Left ventricle myocardium inferior (tissue), 1 donor: Measurements from ENCODE around the gene ADAP2. TPM values are rescaled to one million over a fixed set of nuclear protein-coding genes. Genes with fewer than 3 reads are reported as not detected.

Source experiments
- DNase-seq: peaks from one replicate; pipeline ENCODE4 v3.0.0-alpha.2; 2020
- H3K27ac ChIP-seq: fragments of 200-600 bp; replicated peaks from 2 replicates; pipeline ENCODE4 v1.8.0; 2021
- H3K27me3 ChIP-seq: fragments of 200-600 bp; 2 replicates; pipeline ENCODE4 v1.8.0; 2021; ENCODE audit warnings: low read depth
- H3K36me3 ChIP-seq: fragments of 200-600 bp; 2 replicates; pipeline ENCODE4 v1.8.0; 2021
- H3K4me1 ChIP-seq: fragments of 200-600 bp; 2 replicates; pipeline ENCODE4 v1.8.0; 2021
- H3K4me3 ChIP-seq: fragments of 200-600 bp; 2 replicates; pipeline ENCODE4 v1.8.0; 2021; ENCODE audit warnings: mild to moderate bottlenecking, moderate library complexity
- H3K9me3 ChIP-seq: fragments of 200-600 bp; replicated peaks from 2 replicates; pipeline ENCODE4 v1.8.0; 2021
- intact Hi-C: fragments of 100-400 bp; cut with micrococcal nuclease; formaldehyde crosslinking; loops from one replicate; pipeline ENCODE4 v1.11.0; 2022
- long read RNA-seq: library from polyadenylated mRNA; unstranded; transcript quantifications from one replicate; pipeline ENCODE4 v2.0.0, GENCODE V29; 2021
- total RNA-seq: library from RNA; stranded (reverse); fragmentation: NEBNext Ultra II Directional; extraction: Animal tissue kit (Norgen Biotek cat#: 25700); gene quantifications from one replicate; pipeline ENCODE4 v1.2.1, GENCODE V29; 2021
- TF ChIP-seq, protein P1 (sequence below): fragments of 200-600 bp; IDR thresholded peaks from 2 replicates; pipeline ENCODE4 v1.8.0; 2021; ENCODE audit warnings: antibody characterized with exemption, mild to moderate bottlenecking, borderline replicate concordance
- donor health status: DM: no; HTN: yes; CAD: no; lungs with severe emphysema.

The ADAP2 gene, protein sequence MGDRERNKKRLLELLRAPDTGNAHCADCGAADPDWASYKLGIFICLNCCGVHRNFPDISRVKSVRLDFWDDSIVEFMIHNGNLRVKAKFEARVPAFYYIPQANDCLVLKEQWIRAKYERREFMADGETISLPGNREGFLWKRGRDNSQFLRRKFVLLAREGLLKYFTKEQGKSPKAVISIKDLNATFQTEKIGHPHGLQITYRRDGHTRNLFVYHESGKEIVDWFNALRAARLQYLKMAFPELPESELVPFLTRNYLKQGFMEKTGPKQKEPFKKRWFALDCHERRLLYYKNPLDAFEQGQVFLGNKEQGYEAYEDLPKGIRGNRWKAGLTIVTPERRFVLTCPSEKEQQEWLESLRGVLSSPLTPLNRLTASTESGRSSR
- total RNA-seq, result 7.0 TPM
- long read RNA-seq, partial matches to known transcripts, result 1 of 8 reads
- long read RNA-seq, other reads (novel, unspliced or antisense), result 4 of 8 reads

DNA sequence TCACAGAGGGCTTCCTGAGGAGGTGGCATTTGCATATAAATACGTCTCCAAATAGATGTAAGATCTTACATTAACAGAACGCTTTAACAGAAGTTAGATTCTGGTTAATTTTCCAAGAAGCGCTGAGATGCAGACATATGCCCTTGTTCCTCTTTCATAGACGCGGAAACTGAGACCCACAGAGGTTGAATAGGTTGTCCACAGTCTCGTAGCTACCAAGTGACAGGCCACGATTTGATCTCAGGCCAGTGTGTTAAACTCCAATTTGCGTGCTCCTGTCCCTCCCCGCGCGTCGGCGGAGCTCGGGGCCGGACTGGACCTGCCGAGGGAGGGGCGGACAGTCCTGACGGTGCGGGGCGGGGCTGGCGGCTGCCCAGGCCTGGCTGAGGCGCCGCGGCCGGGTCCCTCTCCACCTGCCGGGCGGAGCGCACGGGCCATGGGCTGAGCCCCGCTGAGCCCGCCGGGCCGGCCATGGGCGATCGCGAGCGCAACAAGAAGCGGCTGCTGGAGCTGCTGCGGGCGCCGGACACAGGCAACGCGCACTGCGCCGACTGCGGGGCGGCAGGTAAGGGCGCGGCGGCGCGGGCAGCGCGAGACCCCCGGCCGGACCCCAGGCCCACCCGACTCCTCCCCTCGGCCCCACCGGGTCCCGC, at the start of gene ADAP2:
TSS of gene ADAP2 (plus strand) at position 402 of the 653 bp plus-strand sequence. CDS start at position 472, 70 bp downstream.
- Histone ChIP-seq H3K9me3 (no peaks in the 10 kb centered on the region), H3K36me3 (peaks cover 3% of the 10 kb centered on the region), H3K4me3 (peak within 1 kb of the TSS; percentile 74), H3K27ac (peak within 1 kb of the TSS; percentile 78), H3K4me1 (peaks cover 24% of the 10 kb centered on the region), H3K27me3 (peaks cover 58% of the 10 kb centered on the region)
- intact Hi-C loops, result no loop called here
- TF ChIP-seq, protein P1, sequence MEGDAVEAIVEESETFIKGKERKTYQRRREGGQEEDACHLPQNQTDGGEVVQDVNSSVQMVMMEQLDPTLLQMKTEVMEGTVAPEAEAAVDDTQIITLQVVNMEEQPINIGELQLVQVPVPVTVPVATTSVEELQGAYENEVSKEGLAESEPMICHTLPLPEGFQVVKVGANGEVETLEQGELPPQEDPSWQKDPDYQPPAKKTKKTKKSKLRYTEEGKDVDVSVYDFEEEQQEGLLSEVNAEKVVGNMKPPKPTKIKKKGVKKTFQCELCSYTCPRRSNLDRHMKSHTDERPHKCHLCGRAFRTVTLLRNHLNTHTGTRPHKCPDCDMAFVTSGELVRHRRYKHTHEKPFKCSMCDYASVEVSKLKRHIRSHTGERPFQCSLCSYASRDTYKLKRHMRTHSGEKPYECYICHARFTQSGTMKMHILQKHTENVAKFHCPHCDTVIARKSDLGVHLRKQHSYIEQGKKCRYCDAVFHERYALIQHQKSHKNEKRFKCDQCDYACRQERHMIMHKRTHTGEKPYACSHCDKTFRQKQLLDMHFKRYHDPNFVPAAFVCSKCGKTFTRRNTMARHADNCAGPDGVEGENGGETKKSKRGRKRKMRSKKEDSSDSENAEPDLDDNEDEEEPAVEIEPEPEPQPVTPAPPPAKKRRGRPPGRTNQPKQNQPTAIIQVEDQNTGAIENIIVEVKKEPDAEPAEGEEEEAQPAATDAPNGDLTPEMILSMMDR, result no peak
- peak; percentile 68 for DNase-seq

DNA sequence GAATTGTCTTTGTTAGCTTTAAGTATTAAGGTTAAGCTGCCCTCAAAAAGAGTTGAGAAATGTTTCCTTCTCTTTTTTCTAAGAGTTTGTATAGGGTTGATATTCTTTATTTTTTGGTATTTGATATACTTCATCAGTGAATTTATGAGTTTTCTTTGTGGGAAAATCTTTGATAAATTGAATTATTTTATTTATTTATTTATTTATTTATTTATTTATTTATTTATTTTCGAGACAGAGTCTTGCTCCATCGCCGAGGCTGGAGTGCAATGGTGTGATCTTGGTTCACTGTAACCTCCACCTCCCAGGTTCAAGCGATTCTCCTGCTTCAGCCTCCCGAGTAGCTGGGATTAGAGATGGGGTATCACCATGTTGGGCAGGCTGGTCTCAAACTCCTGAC, 35.6 kb upstream of the ADAP2 start:
- H3K27ac ChIP-seq, result no peak overlapping the region
- no peak overlapping the region for H3K4me3 ChIP-seq
- H3K27me3 ChIP-seq, result no peaks in the 10 kb centered on the region
- no peaks in the 10 kb centered on the region for H3K4me1 ChIP-seq
- intact Hi-C loops, result no loop called here
- TF ChIP-seq, protein P1, result no peak
- no peaks in the 10 kb centered on the region for H3K9me3 ChIP-seq
- H3K36me3 ChIP-seq, result peaks cover 7% of the 10 kb centered on the region
- no peak for DNase-seq

DNA sequence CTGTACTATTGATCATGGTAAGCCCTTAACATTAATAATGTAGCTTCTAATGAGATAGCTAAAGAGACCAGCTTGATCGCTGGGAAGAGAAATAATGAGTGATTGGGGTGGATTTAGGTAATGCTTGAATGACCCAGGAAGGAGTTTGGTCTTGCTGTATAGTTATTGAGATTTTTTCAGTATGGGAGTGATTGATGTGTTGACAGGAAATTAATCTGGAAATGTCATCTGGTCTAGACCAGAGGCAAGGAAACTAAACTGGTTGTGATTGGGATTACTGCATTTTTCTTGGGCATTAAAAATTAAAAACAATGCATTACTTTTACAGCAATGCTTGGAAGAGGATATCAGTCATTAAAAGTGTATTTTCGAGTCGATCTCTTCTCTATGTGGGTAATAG, 27.5 kb upstream of the ADAP2 start:
- intact Hi-C loops, result no loop called here
- H3K4me1 ChIP-seq, result no peaks in the 10 kb centered on the region
- TF ChIP-seq, protein P1, result no peak
- no peak overlapping the region for H3K27ac ChIP-seq
- peaks cover 31% of the 10 kb centered on the region for H3K36me3 ChIP-seq
- H3K9me3 ChIP-seq, result no peaks in the 10 kb centered on the region
- no peak overlapping the region for H3K4me3 ChIP-seq
- DNase-seq, result no peak
- H3K27me3 ChIP-seq, result no peaks in the 10 kb centered on the region

DNA sequence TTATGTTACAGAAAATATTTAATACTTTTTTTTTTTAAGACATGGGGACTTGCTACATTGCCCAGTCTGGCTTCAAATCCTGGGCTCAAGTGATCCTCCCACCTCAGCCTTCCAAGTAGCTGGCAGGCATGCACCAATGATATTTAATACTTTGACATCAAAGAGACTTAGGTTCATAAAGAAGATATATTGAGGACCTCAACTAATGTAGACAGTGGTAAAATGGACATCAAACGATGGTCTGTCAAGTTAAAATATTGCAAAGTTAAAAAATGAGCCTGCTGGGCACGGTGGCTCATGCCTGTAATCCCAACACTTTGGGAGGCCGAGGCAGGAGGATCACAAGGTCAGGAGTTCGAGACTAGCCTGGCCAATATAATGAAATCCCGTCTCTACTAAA, 24.4 kb upstream of the ADAP2 start:
- intact Hi-C loops, result no loop called here
- Histone ChIP-seq H3K27ac (no peak overlapping the region), H3K27me3 (no peaks in the 10 kb centered on the region), H3K36me3 (peaks cover 56% of the 10 kb centered on the region), H3K4me1 (no peaks in the 10 kb centered on the region), H3K4me3 (no peak overlapping the region), H3K9me3 (no peaks in the 10 kb centered on the region)
- no peak for DNase-seq
- TF ChIP-seq, protein P1, result no peak

DNA sequence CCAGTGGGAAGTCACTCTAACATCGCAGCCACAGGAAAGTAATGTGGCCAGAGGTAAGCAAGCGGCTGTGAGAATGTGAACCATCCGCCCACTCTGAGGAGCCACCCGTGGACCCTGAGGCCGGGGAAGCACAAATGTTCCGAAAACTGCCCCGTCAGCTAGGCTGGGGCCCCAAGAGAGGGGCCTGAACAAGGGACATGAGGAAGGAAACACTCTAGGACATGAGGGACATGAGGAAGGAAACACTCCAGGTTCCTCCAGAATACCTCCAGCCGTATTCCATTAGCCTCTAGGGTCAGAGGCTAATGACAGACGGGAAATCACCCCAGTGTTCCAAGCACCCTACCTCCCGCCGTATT, 16.0 kb upstream of the ADAP2 start:
- Histone ChIP-seq H3K9me3 (no peaks in the 10 kb centered on the region), H3K27ac (peak overlapping the region; percentile 93), H3K4me1 (peaks cover 32% of the 10 kb centered on the region), H3K4me3 (peak overlapping the region; percentile 87), H3K27me3 (no peaks in the 10 kb centered on the region), H3K36me3 (peaks cover 15% of the 10 kb centered on the region)
- no peak for DNase-seq
- intact Hi-C loops, result no loop called here
- TF ChIP-seq, protein P1, result no peak
